DMS53 treated with DMSO at 0.1 percent for 48 hours (cell line): ENCODE results near the gene UFSP2.
"Not testable (repeated sequence)": the region's sequence is repeated elsewhere in the genome, so short reads cannot be mapped to it uniquely, and the experiment has no call there.

Experiments used
- DNase-seq: peaks from one replicate; lab custom pipeline; 2025; ENCODE audit not compliant: unreplicated experiment; lab: John Stamatoyannopoulos, UW

UFSP2 gene

GRCh38 chr4:185387957-185388356, 37.8 kb downstream of the UFSP2 start:
- no peak for DNase-seq

- DNase-seq, result no peak
These were observed 40.8 kb downstream of the UFSP2 start for GRCh38 chr4:185384930-185385331.

GRCh38 chr4:185384061-185384460, 41.7 kb downstream of the UFSP2 start:
- no peak for DNase-seq

- peak; percentile 65 for DNase-seq
These were observed 42.3 kb downstream of the UFSP2 start for GRCh38 chr4:185383451-185383850.

GRCh38 chr4:185382754-185383153, 43.0 kb downstream of the UFSP2 start:
- no peak for DNase-seq

GRCh38 chr4:185381288-185382196, 44.2 kb downstream of the UFSP2 start:
- no peak for DNase-seq

GRCh38 chr4:185380320-185380719, 45.4 kb downstream of the UFSP2 start:
- DNase-seq, result no peak

- no peak for DNase-seq
These were observed 46.2 kb downstream of the UFSP2 start for GRCh38 chr4:185379326-185380295.

- DNase-seq, result no peak
These were observed 47.5 kb downstream of the UFSP2 start for GRCh38 chr4:185378264-185378663.

- no peak for DNase-seq
These were observed 51.2 kb downstream of the UFSP2 start for GRCh38 chr4:185374573-185374972.

GRCh38 chr4:185374027-185374426, 51.7 kb downstream of the UFSP2 start:
- DNase-seq, result no peak

GRCh38 chr4:185371702-185372101, 54.1 kb downstream of the UFSP2 start:
- DNase-seq, result no peak

GRCh38 chr4:185370268-185370949, 55.4 kb downstream of the UFSP2 start:
- DNase-seq, result no peak

GRCh38 chr4:185369731-185370130, 56.0 kb downstream of the UFSP2 start:
- DNase-seq, result no peak

GRCh38 chr4:185364886-185365285, 60.9 kb downstream of the UFSP2 start:
- no peak for DNase-seq

GRCh38 chr4:185363251-185363650, 62.5 kb downstream of the UFSP2 start:
- DNase-seq, result no peak

GRCh38 chr4:185362570-185362969, 63.2 kb downstream of the UFSP2 start:
- not testable (repeated sequence) for DNase-seq

GRCh38 chr4:185361872-185362271, 63.9 kb downstream of the UFSP2 start:
- no peak for DNase-seq

GRCh38 chr4:185359767-185360446, 65.9 kb downstream of the UFSP2 start:
- DNase-seq, result no peak

GRCh38 chr4:185358959-185359358, 66.8 kb downstream of the UFSP2 start:
- no peak for DNase-seq

- DNase-seq, result no peak
These were observed 67.2 kb downstream of the UFSP2 start for GRCh38 chr4:185358514-185358913.
